Measurements from ENCODE around the gene MAPK8IP2. TPM values are rescaled to one million over a fixed set of nuclear protein-coding genes. Genes with fewer than 3 reads are reported as not detected.

MAPK8IP2 gene
- total and polyA plus RNA-seq, 2 of the 13 experiments (the other 11 are each of a cell fraction or from before 2014, with no cell fraction given): 1.3 to 2.6 TPM

DNA sequence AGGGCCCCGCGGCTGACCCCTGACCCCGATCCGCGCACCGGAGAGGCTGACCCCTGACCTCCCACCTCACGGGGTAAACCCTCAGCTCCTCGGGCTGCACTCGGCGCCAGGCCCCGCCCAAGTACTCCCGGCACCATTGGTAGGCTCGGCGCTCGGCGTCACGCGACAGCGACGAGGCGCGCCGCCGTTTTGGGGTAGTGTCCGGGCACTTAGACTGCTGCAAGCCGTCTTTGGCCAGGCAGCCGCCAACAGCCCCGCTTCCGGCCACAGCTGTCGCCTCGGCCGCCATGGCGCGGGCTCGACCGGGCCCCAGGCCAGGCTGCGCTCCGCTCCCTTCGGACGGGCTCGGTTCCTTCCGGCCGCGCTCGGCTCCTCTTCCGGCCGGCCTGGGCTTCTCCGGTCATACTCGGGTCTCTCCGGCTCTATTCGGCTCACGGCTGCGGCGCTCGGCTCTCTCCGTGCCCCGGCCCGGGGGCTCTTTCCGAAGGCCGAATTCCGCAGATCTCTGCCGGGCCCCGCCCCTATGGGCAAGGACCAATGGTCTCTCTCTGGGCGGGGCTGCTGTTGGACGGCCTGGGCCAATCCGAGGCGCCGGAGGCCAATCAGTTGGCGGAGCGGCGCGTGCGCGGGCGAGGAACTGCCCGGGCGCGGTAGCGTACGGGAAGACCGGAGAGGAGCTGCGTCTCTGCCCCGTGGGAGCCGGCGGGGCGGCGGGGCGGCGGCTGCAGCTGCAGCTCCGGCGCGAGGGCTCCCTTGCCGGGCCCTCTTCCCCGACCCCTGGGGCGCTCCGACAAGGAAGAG, 17.9 kb upstream of the MAPK8IP2 start, which contains the start of gene CHKB (continued):
- TF ChIP-seq, protein P1, sequence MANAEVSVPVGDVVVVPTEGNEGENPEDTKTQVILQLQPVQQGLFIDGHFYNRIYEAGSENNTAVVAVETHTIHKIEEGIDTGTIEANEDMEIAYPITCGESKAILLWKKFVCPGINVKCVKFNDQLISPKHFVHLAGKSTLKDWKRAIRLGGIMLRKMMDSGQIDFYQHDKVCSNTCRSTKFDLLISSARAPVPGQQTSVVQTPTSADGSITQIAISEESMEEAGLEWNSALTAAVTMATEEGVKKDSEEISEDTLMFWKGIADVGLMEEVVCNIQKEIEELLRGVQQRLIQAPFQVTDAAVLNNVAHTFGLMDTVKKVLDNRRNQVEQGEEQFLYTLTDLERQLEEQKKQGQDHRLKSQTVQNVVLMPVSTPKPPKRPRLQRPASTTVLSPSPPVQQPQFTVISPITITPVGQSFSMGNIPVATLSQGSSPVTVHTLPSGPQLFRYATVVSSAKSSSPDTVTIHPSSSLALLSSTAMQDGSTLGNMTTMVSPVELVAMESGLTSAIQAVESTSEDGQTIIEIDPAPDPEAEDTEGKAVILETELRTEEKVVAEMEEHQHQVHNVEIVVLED (CRISPR knock-in tag; IDR thresholded peaks at IDR 0.05; ENCODE audit: borderline replicate concordance): peak; percentile 68
- peak; percentile 60; the same call in 1 of the 2 replicates for TF ChIP-seq ZNF274 (CRISPR knock-in tag; IDR thresholded peaks at IDR 0.05)
- TF ChIP-seq, protein P2, sequence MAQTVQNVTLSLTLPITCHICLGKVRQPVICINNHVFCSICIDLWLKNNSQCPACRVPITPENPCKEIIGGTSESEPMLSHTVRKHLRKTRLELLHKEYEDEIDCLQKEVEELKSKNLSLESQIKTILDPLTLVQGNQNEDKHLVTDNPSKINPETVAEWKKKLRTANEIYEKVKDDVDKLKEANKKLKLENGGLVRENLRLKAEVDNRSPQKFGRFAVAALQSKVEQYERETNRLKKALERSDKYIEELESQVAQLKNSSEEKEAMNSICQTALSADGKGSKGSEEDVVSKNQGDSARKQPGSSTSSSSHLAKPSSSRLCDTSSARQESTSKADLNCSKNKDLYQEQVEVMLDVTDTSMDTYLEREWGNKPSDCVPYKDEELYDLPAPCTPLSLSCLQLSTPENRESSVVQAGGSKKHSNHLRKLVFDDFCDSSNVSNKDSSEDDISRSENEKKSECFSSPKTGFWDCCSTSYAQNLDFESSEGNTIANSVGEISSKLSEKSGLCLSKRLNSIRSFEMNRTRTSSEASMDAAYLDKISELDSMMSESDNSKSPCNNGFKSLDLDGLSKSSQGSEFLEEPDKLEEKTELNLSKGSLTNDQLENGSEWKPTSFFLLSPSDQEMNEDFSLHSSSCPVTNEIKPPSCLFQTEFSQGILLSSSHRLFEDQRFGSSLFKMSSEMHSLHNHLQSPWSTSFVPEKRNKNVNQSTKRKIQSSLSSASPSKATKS (CRISPR knock-in tag; IDR thresholded peaks at IDR 0.05): no peak
- TF ChIP-seq ZSCAN31 (CRISPR knock-in tag; IDR thresholded peaks at IDR 0.05; ENCODE audit: low read depth): peak; percentile 23; the same call in 1 of the 2 replicates
- no peak; the same call in 1 of the 2 replicates for TF ChIP-seq ZBTB20 (CRISPR knock-in tag; IDR thresholded peaks at IDR 0.05; ENCODE audit: borderline replicate concordance, low read depth)
- no peak for TF ChIP-seq ATF1 (CRISPR knock-in tag; IDR thresholded peaks at IDR 0.05)
- no peak for TF ChIP-seq LCORL (IDR thresholded peaks at IDR 0.05)
- TF ChIP-seq LCORL (CRISPR knock-in tag; IDR thresholded peaks at IDR 0.05): peak; percentile 60; the same call in 1 of the 2 replicates
- TF ChIP-seq, protein P3, sequence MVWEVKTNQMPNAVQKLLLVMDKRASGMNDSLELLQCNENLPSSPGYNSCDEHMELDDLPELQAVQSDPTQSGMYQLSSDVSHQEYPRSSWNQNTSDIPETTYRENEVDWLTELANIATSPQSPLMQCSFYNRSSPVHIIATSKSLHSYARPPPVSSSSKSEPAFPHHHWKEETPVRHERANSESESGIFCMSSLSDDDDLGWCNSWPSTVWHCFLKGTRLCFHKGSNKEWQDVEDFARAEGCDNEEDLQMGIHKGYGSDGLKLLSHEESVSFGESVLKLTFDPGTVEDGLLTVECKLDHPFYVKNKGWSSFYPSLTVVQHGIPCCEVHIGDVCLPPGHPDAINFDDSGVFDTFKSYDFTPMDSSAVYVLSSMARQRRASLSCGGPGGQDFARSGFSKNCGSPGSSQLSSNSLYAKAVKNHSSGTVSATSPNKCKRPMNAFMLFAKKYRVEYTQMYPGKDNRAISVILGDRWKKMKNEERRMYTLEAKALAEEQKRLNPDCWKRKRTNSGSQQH (CRISPR knock-in tag; IDR thresholded peaks at IDR 0.05; ENCODE audit: low read depth): 0 out of 2 replicates have a peak, but pooled peaks have one; percentile 46
- TF ChIP-seq FOXK1 (CRISPR knock-in tag; IDR thresholded peaks at IDR 0.05; ENCODE audit: borderline replicate concordance, low read depth): no peak; the same call in 1 of the 2 replicates
- peak; percentile 75; the same call in 1 of the 2 replicates for TF ChIP-seq ARNTL (CRISPR knock-in tag; IDR thresholded peaks at IDR 0.05)
- TF ChIP-seq KLF11 (CRISPR knock-in tag; IDR thresholded peaks at IDR 0.05): no peak
- peak; percentile 21; the same call in 1 of the 2 replicates for TF ChIP-seq ZNF430 (CRISPR knock-in tag; IDR thresholded peaks at IDR 0.05)
- TF ChIP-seq, protein P4, sequence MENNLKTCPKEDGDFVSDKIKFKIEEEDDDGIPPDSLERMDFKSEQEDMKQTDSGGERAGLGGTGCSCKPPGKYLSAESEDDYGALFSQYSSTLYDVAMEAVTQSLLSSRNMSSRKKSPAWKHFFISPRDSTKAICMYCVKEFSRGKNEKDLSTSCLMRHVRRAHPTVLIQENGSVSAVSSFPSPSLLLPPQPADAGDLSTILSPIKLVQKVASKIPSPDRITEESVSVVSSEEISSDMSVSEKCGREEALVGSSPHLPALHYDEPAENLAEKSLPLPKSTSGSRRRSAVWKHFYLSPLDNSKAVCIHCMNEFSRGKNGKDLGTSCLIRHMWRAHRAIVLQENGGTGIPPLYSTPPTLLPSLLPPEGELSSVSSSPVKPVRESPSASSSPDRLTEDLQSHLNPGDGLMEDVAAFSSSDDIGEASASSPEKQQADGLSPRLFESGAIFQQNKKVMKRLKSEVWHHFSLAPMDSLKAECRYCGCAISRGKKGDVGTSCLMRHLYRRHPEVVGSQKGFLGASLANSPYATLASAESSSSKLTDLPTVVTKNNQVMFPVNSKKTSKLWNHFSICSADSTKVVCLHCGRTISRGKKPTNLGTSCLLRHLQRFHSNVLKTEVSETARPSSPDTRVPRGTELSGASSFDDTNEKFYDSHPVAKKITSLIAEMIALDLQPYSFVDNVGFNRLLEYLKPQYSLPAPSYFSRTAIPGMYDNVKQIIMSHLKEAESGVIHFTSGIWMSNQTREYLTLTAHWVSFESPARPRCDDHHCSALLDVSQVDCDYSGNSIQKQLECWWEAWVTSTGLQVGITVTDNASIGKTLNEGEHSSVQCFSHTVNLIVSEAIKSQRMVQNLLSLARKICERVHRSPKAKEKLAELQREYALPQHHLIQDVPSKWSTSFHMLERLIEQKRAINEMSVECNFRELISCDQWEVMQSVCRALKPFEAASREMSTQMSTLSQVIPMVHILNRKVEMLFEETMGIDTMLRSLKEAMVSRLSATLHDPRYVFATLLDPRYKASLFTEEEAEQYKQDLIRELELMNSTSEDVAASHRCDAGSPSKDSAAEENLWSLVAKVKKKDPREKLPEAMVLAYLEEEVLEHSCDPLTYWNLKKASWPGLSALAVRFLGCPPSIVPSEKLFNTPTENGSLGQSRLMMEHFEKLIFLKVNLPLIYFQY (CRISPR knock-in tag; IDR thresholded peaks at IDR 0.05; ENCODE audit: borderline replicate concordance): no peak
- TF ChIP-seq KDM2A (CRISPR knock-in tag; IDR thresholded peaks at IDR 0.05; ENCODE audit: borderline replicate concordance, low read depth): peak; percentile 85; the same call in 1 of the 2 replicates
- no peak; the same call in 1 of the 2 replicates for TF ChIP-seq GLI4 (CRISPR knock-in tag; IDR thresholded peaks at IDR 0.05; ENCODE audit: borderline replicate concordance)
- TF ChIP-seq NFKBIZ (CRISPR knock-in tag; IDR thresholded peaks at IDR 0.05): no peak
- TF ChIP-seq NFYC (CRISPR knock-in tag; IDR thresholded peaks at IDR 0.05): peak; percentile 88
- no peak for TF ChIP-seq PAF1 (CRISPR knock-in tag; IDR thresholded peaks at IDR 0.05)
- TF ChIP-seq ZNF598 (CRISPR knock-in tag; IDR thresholded peaks at IDR 0.05; ENCODE audit: borderline replicate concordance): no peak
- no peak for TF ChIP-seq GATAD2A (CRISPR knock-in tag; IDR thresholded peaks at IDR 0.05)
